HepG2 (cell line): Measurements from ENCODE around the gene ZBP1. TPM values are rescaled to one million over a fixed set of nuclear protein-coding genes. Genes with fewer than 3 reads are reported as not detected.

Experiments
- BHLHE40 ChIP-seq: IDR thresholded peaks from 2 replicates; pipeline ENCODE4 v1.6.1; 2011; ENCODE audit warnings: low read length, improper control_type of control experiment
- CBX5 ChIP-seq: sonication (generic); formaldehyde crosslinking; IDR thresholded peaks from 2 replicates; pipeline ENCODE4 v1.4.0; 2020; ENCODE audit warnings: missing genetic modification reagents, borderline replicate concordance
- EHMT2 ChIP-seq: fragments of 200-600 bp; sonication (generic); IDR thresholded peaks from 2 replicates; pipeline ENCODE4 v1.7.0; 2017; ENCODE audit warnings: antibody characterized with exemption, low read depth, low read length, borderline replicate concordance
- FOXA1 ChIP-seq, 2 experiments: fragments of 450-650 bp in 1 of 2; sonication (generic) in 1 of 2; formaldehyde crosslinking in 1 of 2; IDR thresholded peaks; 2 replicates each; pipeline versions ENCODE4 v1.4.0 to v1.6.1; 2016 to 2020; ENCODE audit warnings: missing genetic modification reagents in 1 of 2
- FOXA3 ChIP-seq: IDR thresholded peaks from 2 replicates; pipeline ENCODE4 v1.6.1; 2016; ENCODE audit warnings: missing genetic modification reagents, missing compliant biosample characterization
- GTF3A ChIP-seq: sonication (generic); formaldehyde crosslinking; conservative IDR thresholded peaks from 2 replicates; pipeline ENCODE4 v1.4.0; 2020; ENCODE audit warnings: mild to moderate bottlenecking, missing genetic modification reagents
- KDM5A ChIP-seq: fragments of 200-600 bp; sonication (generic); IDR thresholded peaks from 2 replicates; pipeline ENCODE4 v1.7.0; 2018; ENCODE audit warnings: antibody characterized with exemption, mild to moderate bottlenecking, low read length, borderline replicate concordance
- MYNN ChIP-seq: sonication (generic); formaldehyde crosslinking; IDR thresholded peaks from 2 replicates; pipeline ENCODE4 v1.4.0; 2020; ENCODE audit warnings: mild to moderate bottlenecking, low read depth, missing genetic modification reagents
- POLR2AphosphoS5 ChIP-seq: IDR thresholded peaks from 2 replicates; pipeline ENCODE4 v1.6.1; 2012; ENCODE audit warnings: low read depth, low read length
- SOX6 ChIP-seq, 2 experiments: fragments of 450-650 bp in 1 of 2; sonication (generic) in 1 of 2; formaldehyde crosslinking in 1 of 2; IDR thresholded peaks; 2 replicates each; pipeline versions ENCODE4 v1.4.0 to v1.6.1; 2017 to 2020; ENCODE audit warnings: antibody characterized with exemption in 1 of 2, mild to moderate bottlenecking in 1 of 2, missing genetic modification reagents in 1 of 2
- SP1 ChIP-seq, 2 experiments: fragments of 450-650 bp in 1 of 2; sonication (generic) in 1 of 2; formaldehyde crosslinking in 1 of 2; IDR thresholded peaks; 2 replicates each; pipeline versions ENCODE4 v1.4.0 to v1.6.1; 2016 to 2020; ENCODE audit warnings: missing genetic modification reagents in 1 of 2
- ZEB1 ChIP-seq: IDR thresholded peaks from 2 replicates; pipeline ENCODE4 v1.6.1; 2012; ENCODE audit warnings: mild to moderate bottlenecking, low read depth, inconsistent platforms; ENCODE audit not compliant: insufficient replicate concordance
- ZNF10 ChIP-seq: sonication (generic); formaldehyde crosslinking; IDR thresholded peaks from 2 replicates; pipeline ENCODE4 v1.4.0; 2020; ENCODE audit warnings: mild to moderate bottlenecking, low read depth, missing genetic modification reagents, borderline replicate concordance
- ZNF12 ChIP-seq: sonication (generic); formaldehyde crosslinking; IDR thresholded peaks from 2 replicates; pipeline ENCODE4 v1.5.0; 2020; ENCODE audit warnings: missing genetic modification reagents
- ZNF251 ChIP-seq: sonication (generic); formaldehyde crosslinking; IDR thresholded peaks from 2 replicates; pipeline ENCODE4 v1.9.0; 2021; ENCODE audit warnings: mild to moderate bottlenecking, missing genetic modification reagents
- ZNF264 ChIP-seq: sonication (generic); formaldehyde crosslinking; IDR thresholded peaks from 2 replicates; pipeline ENCODE4 v1.4.0; 2020; ENCODE audit warnings: missing genetic modification reagents
- ZNF619 ChIP-seq: sonication (generic); formaldehyde crosslinking; IDR thresholded peaks from 2 replicates; pipeline ENCODE4 v1.4.0; 2020; ENCODE audit warnings: mild to moderate bottlenecking, missing genetic modification reagents
- ZNF761 ChIP-seq: sonication (generic); formaldehyde crosslinking; conservative IDR thresholded peaks from 2 replicates; pipeline ENCODE4 v1.4.0; 2020; ENCODE audit warnings: mild to moderate bottlenecking, missing genetic modification reagents
- ZNF883 ChIP-seq: sonication (generic); formaldehyde crosslinking; IDR thresholded peaks from 2 replicates; pipeline ENCODE4 v1.5.1; 2020; ENCODE audit warnings: mild to moderate bottlenecking, missing genetic modification reagents; ENCODE audit errors: not compliant biosample characterization
- polyA plus RNA-seq, 8 experiments: library from polyadenylated mRNA; depleted of rRNA in 3 of 8; stranded (reverse) in 7 of 8; unstranded in 1 of 8; fragments of >200 nt; fragmentation: Illumina TruSeq in 4 of 8; extraction: Trizol in 4 of 8; gene quantifications; 2 replicates each; pipeline versions ENCODE4 v1.2.1 to v1.2.3, GENCODE V29; 2011 to 2016; ENCODE audit warnings: low read depth in 4 of 8, missing spikeins in 1 of 8, mixed read lengths in 1 of 8; ENCODE audit not compliant: insufficient read depth in 1 of 8
- total RNA-seq, 5 experiments: library from RNA; depleted of rRNA; stranded (reverse); fragments of >200 nt; fragmentation: Illumina TruSeq; extraction: Trizol; gene quantifications; 2 replicates each; pipeline ENCODE4 v1.2.3, GENCODE V29; 2016; ENCODE audit warnings: low read depth in 1 of 5
- TF ChIP-seq, protein P1 (sequence below): sonication (generic); formaldehyde crosslinking; IDR thresholded peaks from 2 replicates; pipeline ENCODE4 v1.4.0; 2020; ENCODE audit warnings: low read depth, mild to moderate bottlenecking, missing genetic modification reagents
- TF ChIP-seq, protein P2 (sequence below): fragments of 450-650 bp; IDR thresholded peaks from 2 replicates; pipeline ENCODE4 v1.6.1; 2016
- TF ChIP-seq, protein P3 (sequence below): IDR thresholded peaks from 2 replicates; pipeline ENCODE4 v1.6.1; 2016; ENCODE audit warnings: low read depth, control low read depth
- TF ChIP-seq, protein P4 (sequence below): sonication (generic); formaldehyde crosslinking; IDR thresholded peaks from 2 replicates; pipeline ENCODE4 v1.8.0; 2022; ENCODE audit warnings: missing genetic modification reagents, mild to moderate bottlenecking, borderline replicate concordance

The ZBP1 gene
- total and polyA plus RNA-seq, 2 of the 13 experiments (the other 11 are each of a cell fraction or from before 2014, with no cell fraction given), result not detected

DNA sequence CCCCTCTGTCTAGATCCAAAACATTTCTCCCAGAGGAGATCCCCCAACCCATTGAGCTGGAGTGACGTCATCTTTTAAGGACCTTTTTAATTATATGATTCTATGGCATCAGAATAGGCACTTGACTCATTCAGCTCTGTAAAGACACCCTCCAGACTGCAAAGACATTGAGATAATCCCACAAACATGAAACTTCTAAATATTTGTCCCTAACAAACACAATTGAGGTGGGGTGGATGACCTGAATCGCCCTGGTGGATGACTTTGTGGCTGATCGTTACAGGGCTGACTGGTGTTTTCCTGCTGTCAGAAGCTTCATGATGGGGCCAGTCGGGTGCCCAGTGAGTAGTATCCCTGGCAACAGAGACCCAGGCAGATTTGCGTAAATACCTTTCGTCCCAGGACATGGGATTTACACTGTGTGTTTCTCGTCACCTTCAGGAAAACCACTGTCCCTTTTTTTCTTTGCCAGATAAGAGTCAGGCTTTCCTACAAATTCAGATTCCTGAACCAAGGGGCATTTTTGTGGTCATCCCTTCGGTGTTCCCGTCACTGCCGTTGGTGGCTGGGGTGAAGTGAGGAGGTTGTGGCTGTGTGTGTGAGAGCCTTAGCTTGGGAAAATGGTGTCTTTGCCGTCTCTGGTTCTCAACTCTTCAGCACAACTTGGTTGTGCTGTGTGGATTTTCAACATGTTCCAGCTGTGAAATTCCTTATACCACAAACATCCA, 64.6 kb downstream of the ZBP1 start (continued):
- TF ChIP-seq, protein P1, sequence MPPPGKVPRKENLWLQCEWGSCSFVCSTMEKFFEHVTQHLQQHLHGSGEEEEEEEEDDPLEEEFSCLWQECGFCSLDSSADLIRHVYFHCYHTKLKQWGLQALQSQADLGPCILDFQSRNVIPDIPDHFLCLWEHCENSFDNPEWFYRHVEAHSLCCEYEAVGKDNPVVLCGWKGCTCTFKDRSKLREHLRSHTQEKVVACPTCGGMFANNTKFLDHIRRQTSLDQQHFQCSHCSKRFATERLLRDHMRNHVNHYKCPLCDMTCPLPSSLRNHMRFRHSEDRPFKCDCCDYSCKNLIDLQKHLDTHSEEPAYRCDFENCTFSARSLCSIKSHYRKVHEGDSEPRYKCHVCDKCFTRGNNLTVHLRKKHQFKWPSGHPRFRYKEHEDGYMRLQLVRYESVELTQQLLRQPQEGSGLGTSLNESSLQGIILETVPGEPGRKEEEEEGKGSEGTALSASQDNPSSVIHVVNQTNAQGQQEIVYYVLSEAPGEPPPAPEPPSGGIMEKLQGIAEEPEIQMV (CRISPR knock-in tag), result no peak
- TF ChIP-seq SP1 (IDR thresholded peaks at IDR 0.05) (no peak), SP1 (CRISPR knock-in tag; IDR thresholded peaks at IDR 0.05) (no peak), ZNF619 (CRISPR knock-in tag) (0 out of 2 replicates have a peak, but pooled peaks have one; percentile 35), ZEB1 (no peak), CBX5 (CRISPR knock-in tag) (no peak), GTF3A (CRISPR knock-in tag) (no peak), ZNF883 (no peak), ZNF251 (no peak), BHLHE40 (peak; percentile 62), ZNF264 (no peak), ZNF12 (CRISPR knock-in tag) (no peak), FOXA3 (CRISPR knock-in tag) (peak; percentile 77), MYNN (no peak), ZNF761 (CRISPR knock-in tag) (no peak), SOX6 (IDR thresholded peaks at IDR 0.05) (no peak), SOX6 (CRISPR knock-in tag; IDR thresholded peaks at IDR 0.05) (peak; percentile 58), FOXA1 (IDR thresholded peaks at IDR 0.05) (no peak), FOXA1 (CRISPR knock-in tag; IDR thresholded peaks at IDR 0.05) (no peak), ZNF10 (CRISPR knock-in tag) (no peak), KDM5A (no peak), EHMT2 (0 out of 2 replicates have a peak, but pooled peaks have one; percentile 29), POLR2AphosphoS5 (no peak)
- TF ChIP-seq, protein P2, sequence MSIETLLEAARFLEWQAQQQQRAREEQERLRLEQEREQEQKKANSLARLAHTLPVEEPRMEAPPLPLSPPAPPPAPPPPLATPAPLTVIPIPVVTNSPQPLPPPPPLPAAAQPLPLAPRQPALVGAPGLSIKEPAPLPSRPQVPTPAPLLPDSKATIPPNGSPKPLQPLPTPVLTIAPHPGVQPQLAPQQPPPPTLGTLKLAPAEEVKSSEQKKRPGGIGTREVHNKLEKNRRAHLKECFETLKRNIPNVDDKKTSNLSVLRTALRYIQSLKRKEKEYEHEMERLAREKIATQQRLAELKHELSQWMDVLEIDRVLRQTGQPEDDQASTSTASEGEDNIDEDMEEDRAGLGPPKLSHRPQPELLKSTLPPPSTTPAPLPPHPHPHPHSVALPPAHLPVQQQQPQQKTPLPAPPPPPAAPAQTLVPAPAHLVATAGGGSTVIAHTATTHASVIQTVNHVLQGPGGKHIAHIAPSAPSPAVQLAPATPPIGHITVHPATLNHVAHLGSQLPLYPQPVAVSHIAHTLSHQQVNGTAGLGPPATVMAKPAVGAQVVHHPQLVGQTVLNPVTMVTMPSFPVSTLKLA, result no peak
- TF ChIP-seq, protein P3, sequence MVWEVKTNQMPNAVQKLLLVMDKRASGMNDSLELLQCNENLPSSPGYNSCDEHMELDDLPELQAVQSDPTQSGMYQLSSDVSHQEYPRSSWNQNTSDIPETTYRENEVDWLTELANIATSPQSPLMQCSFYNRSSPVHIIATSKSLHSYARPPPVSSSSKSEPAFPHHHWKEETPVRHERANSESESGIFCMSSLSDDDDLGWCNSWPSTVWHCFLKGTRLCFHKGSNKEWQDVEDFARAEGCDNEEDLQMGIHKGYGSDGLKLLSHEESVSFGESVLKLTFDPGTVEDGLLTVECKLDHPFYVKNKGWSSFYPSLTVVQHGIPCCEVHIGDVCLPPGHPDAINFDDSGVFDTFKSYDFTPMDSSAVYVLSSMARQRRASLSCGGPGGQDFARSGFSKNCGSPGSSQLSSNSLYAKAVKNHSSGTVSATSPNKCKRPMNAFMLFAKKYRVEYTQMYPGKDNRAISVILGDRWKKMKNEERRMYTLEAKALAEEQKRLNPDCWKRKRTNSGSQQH (CRISPR knock-in tag), result no peak; the same call in 1 of the 2 replicates
- TF ChIP-seq, protein P4, sequence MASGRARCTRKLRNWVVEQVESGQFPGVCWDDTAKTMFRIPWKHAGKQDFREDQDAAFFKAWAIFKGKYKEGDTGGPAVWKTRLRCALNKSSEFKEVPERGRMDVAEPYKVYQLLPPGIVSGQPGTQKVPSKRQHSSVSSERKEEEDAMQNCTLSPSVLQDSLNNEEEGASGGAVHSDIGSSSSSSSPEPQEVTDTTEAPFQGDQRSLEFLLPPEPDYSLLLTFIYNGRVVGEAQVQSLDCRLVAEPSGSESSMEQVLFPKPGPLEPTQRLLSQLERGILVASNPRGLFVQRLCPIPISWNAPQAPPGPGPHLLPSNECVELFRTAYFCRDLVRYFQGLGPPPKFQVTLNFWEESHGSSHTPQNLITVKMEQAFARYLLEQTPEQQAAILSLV (CRISPR knock-in tag), result no peak
